SK-N-SH (cell line): Measurements from ENCODE around the gene OR51I2. TPM values are rescaled to one million over a fixed set of nuclear protein-coding genes. Genes with fewer than 3 reads are reported as not detected.

ENCODE experiments used
- CTCF ChIA-PET: fragments of 300-600, 350-600 bp; formaldehyde crosslinking; extraction: SDS; loops from one replicate; lab custom pipeline; 2021; lab: Yijun Ruan, JAX
- POLR2A ChIA-PET: fragments of 350-600 bp; sonication (Branson Sonifier 250); formaldehyde crosslinking; extraction: SDS; loops from one replicate; lab custom pipeline; 2020; ENCODE audit warnings: antibody characterized with exemption, inconsistent platforms; lab: Yijun Ruan, JAX
- DNase-seq: peaks from one replicate; pipeline ENCODE4 v3.0.0; 2012
- H2AFZ ChIP-seq: fragments of 200-600 bp; sonication (generic); 2 replicates; pipeline ENCODE4 v1.8.1; 2016; ENCODE audit warnings: antibody characterized with exemption, mild to moderate bottlenecking, low read depth
- H3F3A ChIP-seq: fragments of 200-600 bp; sonication (generic); replicated peaks from 2 replicates; pipeline ENCODE3; 2016; ENCODE audit warnings: antibody characterized with exemption, mild to moderate bottlenecking; ENCODE audit not compliant: insufficient read depth
- H3K27ac ChIP-seq, 2 experiments: fragments of 200-500 bp in 1 of 2; fragments of 200-600 bp in 1 of 2; sonication (Bioruptor generic) in 1 of 2; sonication (generic), shearing (Covaris generic) in 1 of 2; 2 replicates each; pipeline versions ENCODE4 v1.5.1 to v1.6.1; 2014 to 2016; ENCODE audit warnings: low read depth in 2 of 2, inconsistent platforms in 1 of 2, low read length in 1 of 2, mild to moderate bottlenecking in 1 of 2, mixed read lengths in 1 of 2
- H3K27me3 ChIP-seq: fragments of 200-600 bp; sonication (generic), shearing (Covaris generic); 2 replicates; pipeline ENCODE4 v1.6.1; 2016; ENCODE audit warnings: mixed run types; ENCODE audit not compliant: insufficient read depth
- H3K36me3 ChIP-seq, 2 experiments: fragments of 200-500 bp in 1 of 2; fragments of 200-600 bp in 1 of 2; sonication (Bioruptor generic) in 1 of 2; sonication (generic) in 1 of 2; replicated peaks in 1 of 2; 2 replicates each; pipeline versions ENCODE3 to v1.5.1; 2014 to 2016; ENCODE audit warnings: low read length in 1 of 2, mild to moderate bottlenecking in 1 of 2; ENCODE audit not compliant: insufficient read depth in 2 of 2, control insufficient read depth in 1 of 2
- H3K4me1 ChIP-seq, 2 experiments: fragments of 200-500 bp in 1 of 2; fragments of 200-600 bp in 1 of 2; sonication (Bioruptor generic) in 1 of 2; sonication (generic), shearing (Covaris generic) in 1 of 2; 2 replicates each; pipeline versions ENCODE4 v1.5.1 to v1.6.1; 2014 to 2016; ENCODE audit warnings: low read depth in 1 of 2, low read length in 1 of 2, mixed run types in 1 of 2; ENCODE audit not compliant: insufficient read depth in 2 of 2, control insufficient read depth in 1 of 2
- H3K4me2 ChIP-seq: fragments of 200-600 bp; sonication (generic), shearing (Covaris generic); 2 replicates; pipeline ENCODE4 v1.6.1; 2017; ENCODE audit warnings: mixed run types
- H3K4me3 ChIP-seq, 2 experiments: fragments of 200-500 bp in 1 of 2; fragments of 200-600 bp in 1 of 2; sonication (Bioruptor generic) in 1 of 2; sonication (generic), shearing (Covaris generic) in 1 of 2; 2 replicates each; pipeline versions ENCODE4 v1.5.1 to v1.8.1; 2014 to 2016; ENCODE audit warnings: low read depth in 2 of 2, inconsistent platforms in 1 of 2, low read length in 1 of 2, mild to moderate bottlenecking in 1 of 2, mixed read lengths in 1 of 2, moderate library complexity in 1 of 2
- H3K79me2 ChIP-seq: fragments of 200-600 bp; sonication (generic); 2 replicates; pipeline ENCODE4 v1.8.1; 2017; ENCODE audit warnings: mild to moderate bottlenecking; ENCODE audit not compliant: insufficient read depth
- H3K9ac ChIP-seq: fragments of 200-600 bp; sonication (generic); 2 replicates; pipeline ENCODE4 v1.6.1; 2017; ENCODE audit warnings: mixed run types
- H3K9me2 ChIP-seq: fragments of 200-600 bp; sonication (generic); 2 replicates; pipeline ENCODE4 v1.6.1; 2017; ENCODE audit warnings: mixed run types
- H3K9me3 ChIP-seq: fragments of 200-600 bp; sonication (generic); 2 replicates; pipeline ENCODE4 v1.6.1; 2017; ENCODE audit warnings: mixed run types, mild to moderate bottlenecking, moderate library complexity
- H4K20me1 ChIP-seq: fragments of 200-600 bp; sonication (generic); 2 replicates; pipeline ENCODE4 v1.6.1; 2017; ENCODE audit warnings: mild to moderate bottlenecking, mixed run types; ENCODE audit not compliant: insufficient read depth
- CHD2 ChIP-seq: fragments of 150-350 bp; IDR thresholded peaks from 2 replicates; pipeline ENCODE4 v1.6.1; 2018; ENCODE audit warnings: low read length; ENCODE audit not compliant: partially characterized antibody
- CTCF ChIP-seq: fragments of 200-600 bp; sonication (generic); IDR thresholded peaks from 2 replicates; pipeline ENCODE4 v1.6.1; 2017; ENCODE audit warnings: antibody characterized with exemption, mild to moderate bottlenecking, moderate library complexity
- FOXJ3 ChIP-seq: sonication (generic); formaldehyde crosslinking; IDR thresholded peaks from 2 replicates; pipeline ENCODE4 v1.5.1; 2020; ENCODE audit warnings: mild to moderate bottlenecking, missing genetic modification reagents
- MEF2A ChIP-seq: IDR thresholded peaks from 2 replicates; pipeline ENCODE4 v1.4.0; 2012; ENCODE audit warnings: low read depth, borderline replicate concordance
- MXI1 ChIP-seq: IDR thresholded peaks from 2 replicates; pipeline ENCODE4 v1.6.1; 2012; ENCODE audit warnings: mild to moderate bottlenecking, low read depth, low read length, improper control_type of control experiment
- NFIC ChIP-seq: IDR thresholded peaks from 2 replicates; pipeline ENCODE4 v1.4.0; 2012; ENCODE audit warnings: borderline replicate concordance
- POLR2AphosphoS5 ChIP-seq: IDR thresholded peaks from 2 replicates; pipeline ENCODE4 v1.6.1; 2012; ENCODE audit warnings: low read depth, low read length
- RAD21 ChIP-seq: IDR thresholded peaks from 2 replicates; pipeline ENCODE4 v1.6.1; 2012; ENCODE audit warnings: mild to moderate bottlenecking, low read length
- RCOR1 ChIP-seq: fragments of 150-350 bp; IDR thresholded peaks from 2 replicates; pipeline ENCODE4 v1.6.1; 2017; ENCODE audit warnings: antibody characterized with exemption, low read length
- RXRA ChIP-seq: IDR thresholded peaks from 2 replicates; pipeline ENCODE4 v1.4.0; 2012; ENCODE audit warnings: low read depth, mild to moderate bottlenecking, borderline replicate concordance
- SIN3A ChIP-seq: IDR thresholded peaks from 2 replicates; pipeline ENCODE4 v1.6.1; 2012; ENCODE audit warnings: low read depth, mild to moderate bottlenecking, low read length, moderate library complexity, borderline replicate concordance
- SMC3 ChIP-seq: IDR thresholded peaks from 2 replicates; pipeline ENCODE4 v1.6.1; 2012; ENCODE audit warnings: low read depth, low read length, improper control_type of control experiment
- TCF12 ChIP-seq: IDR thresholded peaks from 2 replicates; pipeline ENCODE4 v1.4.0; 2012
- TEAD4 ChIP-seq: IDR thresholded peaks from 2 replicates; pipeline ENCODE4 v1.4.0; 2012; ENCODE audit warnings: mild to moderate bottlenecking, borderline replicate concordance; ENCODE audit not compliant: insufficient read depth
- USF2 ChIP-seq: fragments of 150-350 bp; IDR thresholded peaks from 2 replicates; pipeline ENCODE4 v1.6.1; 2017; ENCODE audit warnings: antibody characterized with exemption, low read length, low read depth, borderline replicate concordance
- ZBTB33 ChIP-seq: IDR thresholded peaks from 2 replicates; pipeline ENCODE4 v1.4.0; 2012; ENCODE audit warnings: low read depth, borderline replicate concordance
- WGBS: methylation state at CpG from one replicate; pipeline ENCODE4 v1.1.6; 2017; ENCODE audit warnings: low lambda C conversion rate; 5-methylcytosine and 5-hydroxymethylcytosine counted together
- polyA plus RNA-seq, 3 experiments: library from polyadenylated mRNA; depleted of rRNA; stranded (reverse); fragments of >200 nt; gene quantifications; 2 replicates each; pipeline ENCODE4 v1.2.3, GENCODE V29; 2012
- TF ChIP-seq, protein P1 (sequence below): fragments of 150-350 bp; IDR thresholded peaks from 2 replicates; pipeline ENCODE4 v1.6.1; 2016; ENCODE audit warnings: mild to moderate bottlenecking, low read depth, low read length
- TF ChIP-seq, protein P2 (sequence below): IDR thresholded peaks from 2 replicates; pipeline ENCODE4; 2012

OR51I2 gene
- polyA plus RNA-seq, 1 of the 3 experiments (the other 2 are of a cell fraction), result not detected

- no peak for DNase-seq
- WGBS, result 0% methylated on average over 3 of the region's 3 CpGs
- no peaks in the 10 kb centered on the region for H3K9me2 ChIP-seq
- no peaks in the 10 kb centered on the region for H4K20me1 ChIP-seq
- ChIA-PET POLR2A (no interaction called here), CTCF (no interaction called here)
- TF ChIP-seq RCOR1 (no peak), SMC3 (no peak), CTCF (no peak), TEAD4 (no peak), SIN3A (no peak), MEF2A (no peak), ZBTB33 (no peak), NFIC (no peak), FOXJ3 (no peak), CHD2 (no peak), RXRA (no peak), POLR2AphosphoS5 (no peak), MXI1 (no peak), TCF12 (no peak), RAD21 (no peak), USF2 (no peak)
- TF ChIP-seq, protein P1, sequence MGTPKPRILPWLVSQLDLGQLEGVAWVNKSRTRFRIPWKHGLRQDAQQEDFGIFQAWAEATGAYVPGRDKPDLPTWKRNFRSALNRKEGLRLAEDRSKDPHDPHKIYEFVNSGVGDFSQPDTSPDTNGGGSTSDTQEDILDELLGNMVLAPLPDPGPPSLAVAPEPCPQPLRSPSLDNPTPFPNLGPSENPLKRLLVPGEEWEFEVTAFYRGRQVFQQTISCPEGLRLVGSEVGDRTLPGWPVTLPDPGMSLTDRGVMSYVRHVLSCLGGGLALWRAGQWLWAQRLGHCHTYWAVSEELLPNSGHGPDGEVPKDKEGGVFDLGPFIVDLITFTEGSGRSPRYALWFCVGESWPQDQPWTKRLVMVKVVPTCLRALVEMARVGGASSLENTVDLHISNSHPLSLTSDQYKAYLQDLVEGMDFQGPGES, result no peak
- TF ChIP-seq, protein P2, sequence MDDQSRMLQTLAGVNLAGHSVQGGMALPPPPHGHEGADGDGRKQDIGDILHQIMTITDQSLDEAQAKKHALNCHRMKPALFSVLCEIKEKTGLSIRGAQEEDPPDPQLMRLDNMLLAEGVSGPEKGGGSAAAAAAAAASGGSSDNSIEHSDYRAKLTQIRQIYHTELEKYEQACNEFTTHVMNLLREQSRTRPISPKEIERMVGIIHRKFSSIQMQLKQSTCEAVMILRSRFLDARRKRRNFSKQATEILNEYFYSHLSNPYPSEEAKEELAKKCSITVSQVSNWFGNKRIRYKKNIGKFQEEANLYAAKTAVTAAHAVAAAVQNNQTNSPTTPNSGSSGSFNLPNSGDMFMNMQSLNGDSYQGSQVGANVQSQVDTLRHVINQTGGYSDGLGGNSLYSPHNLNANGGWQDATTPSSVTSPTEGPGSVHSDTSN, result no peak
- no peaks in the 10 kb centered on the region for H3K36me3 ChIP-seq
- H3K27me3 ChIP-seq, result no peaks in the 10 kb centered on the region; the same call in 1 of the 2 replicates
- H3K79me2 ChIP-seq, result no peaks in the 10 kb centered on the region
- no peak overlapping the region for H3K9ac ChIP-seq
- H3K4me3 ChIP-seq, result no peak overlapping the region
- no peaks in the 10 kb centered on the region for H3K4me1 ChIP-seq
- H3K9me3 ChIP-seq, result no peaks in the 10 kb centered on the region
- no peak overlapping the region for H2AFZ ChIP-seq
- H3K27ac ChIP-seq, result no peak overlapping the region
- H3F3A ChIP-seq, result no peaks in the 10 kb centered on the region
- no peak overlapping the region for H3K4me2 ChIP-seq
Measured at GRCh38 chr11:5423131-5423530, 26.0 kb upstream of the OR51I2 start.
